Measurements from ENCODE around the gene WFDC6. TPM values are rescaled to one million over a fixed set of nuclear protein-coding genes. Genes with fewer than 3 reads are reported as not detected.

WFDC6 gene
- total and polyA plus RNA-seq, 2 donors (not counting 1 experiment from before 2014, with no cell fraction given), result not detected

- H4K20me1 ChIP-seq (ENCODE audit: control insufficient read depth, insufficient read depth, low read length, poor library complexity, severe bottlenecking), result no peaks in the 10 kb centered on the region
- intact Hi-C loops (cut with micrococcal nuclease), result no loop called here
- H3K36me3 ChIP-seq (replicated peaks in 1 of 2; ENCODE audit: control extremely low read depth in 1 of 2, control insufficient read depth in 1 of 2, extremely low read depth in 1 of 2, insufficient read depth in 2 of 2, low read length in 1 of 2), result no peaks in the 10 kb centered on the region
- H3K9me3 Mint-ChIP-seq (ENCODE audit: insufficient read depth), result no peaks in the 10 kb centered on the region
- no peak overlapping the region for H3K4me2 ChIP-seq (replicated peaks; ENCODE audit: low read depth, low read length, poor library complexity, severe bottlenecking)
- ATAC-seq (ENCODE audit: low read depth), result no peak
- no peak overlapping the region for H3K4me3 ChIP-seq (ENCODE audit: control extremely low read depth in 1 of 5, extremely low read depth in 1 of 5, insufficient read depth in 1 of 5, low read depth in 2 of 5, low read length in 4 of 5)
- no peak overlapping the region for H3K4me3 Mint-ChIP-seq
- 67% methylated on average over 1 of the region's 1 CpG for WGBS (ENCODE audit: insufficient coverage)
- CTCF ChIA-PET, result no interaction called here
- H3K4me1 Mint-ChIP-seq, result no peaks in the 10 kb centered on the region
- H3K79me2 ChIP-seq (ENCODE audit: control insufficient read depth, insufficient read depth, low read length), result no peaks in the 10 kb centered on the region
- POLR2A ChIA-PET, result no interaction called here
- no peak overlapping the region for H3K9ac ChIP-seq (ENCODE audit: low read length)
- H3K4me1 ChIP-seq (ENCODE audit: control insufficient read depth in 2 of 2, insufficient read depth in 2 of 2, low read length in 2 of 2), result no peaks in the 10 kb centered on the region
- H3K27me3 Mint-ChIP-seq, result peaks cover 38% of the 10 kb centered on the region
- no peak for DNase-seq
- no peak overlapping the region for H3K27ac Mint-ChIP-seq
- H3K27me3 ChIP-seq (replicated peaks in 1 of 4; ENCODE audit: control extremely low read depth in 1 of 4, control insufficient read depth in 3 of 4, insufficient read depth in 4 of 4, low read length in 3 of 4), result peaks cover 0 to 9% (median 2%) of the 10 kb centered on the region in 4 experiments
- no peak overlapping the region for H2AFZ ChIP-seq (ENCODE audit: insufficient read depth, low read depth, low read length, poor library complexity, severe bottlenecking)
- TF ChIP-seq, protein P1, sequence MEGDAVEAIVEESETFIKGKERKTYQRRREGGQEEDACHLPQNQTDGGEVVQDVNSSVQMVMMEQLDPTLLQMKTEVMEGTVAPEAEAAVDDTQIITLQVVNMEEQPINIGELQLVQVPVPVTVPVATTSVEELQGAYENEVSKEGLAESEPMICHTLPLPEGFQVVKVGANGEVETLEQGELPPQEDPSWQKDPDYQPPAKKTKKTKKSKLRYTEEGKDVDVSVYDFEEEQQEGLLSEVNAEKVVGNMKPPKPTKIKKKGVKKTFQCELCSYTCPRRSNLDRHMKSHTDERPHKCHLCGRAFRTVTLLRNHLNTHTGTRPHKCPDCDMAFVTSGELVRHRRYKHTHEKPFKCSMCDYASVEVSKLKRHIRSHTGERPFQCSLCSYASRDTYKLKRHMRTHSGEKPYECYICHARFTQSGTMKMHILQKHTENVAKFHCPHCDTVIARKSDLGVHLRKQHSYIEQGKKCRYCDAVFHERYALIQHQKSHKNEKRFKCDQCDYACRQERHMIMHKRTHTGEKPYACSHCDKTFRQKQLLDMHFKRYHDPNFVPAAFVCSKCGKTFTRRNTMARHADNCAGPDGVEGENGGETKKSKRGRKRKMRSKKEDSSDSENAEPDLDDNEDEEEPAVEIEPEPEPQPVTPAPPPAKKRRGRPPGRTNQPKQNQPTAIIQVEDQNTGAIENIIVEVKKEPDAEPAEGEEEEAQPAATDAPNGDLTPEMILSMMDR (IDR thresholded peaks at IDR 0.05), result no peak
- TF ChIP-seq EZH2 (IDR thresholded peaks at IDR 0.05; ENCODE audit: borderline replicate concordance, insufficient read depth, low read depth, low read length, poor library complexity, severe bottlenecking), result no peak
- H3K9me3 ChIP-seq (ENCODE audit: control extremely low read depth in 1 of 3, control insufficient read depth in 2 of 3, insufficient read depth in 1 of 3, low read length in 2 of 3), result no peaks in the 10 kb centered on the region
- H3K27ac ChIP-seq (ENCODE audit: low read length in 2 of 2), result no peak overlapping the region
Measured at GRCh38 chr20:45495501-45495941, 43.8 kb downstream of the WFDC6 start.

DNA sequence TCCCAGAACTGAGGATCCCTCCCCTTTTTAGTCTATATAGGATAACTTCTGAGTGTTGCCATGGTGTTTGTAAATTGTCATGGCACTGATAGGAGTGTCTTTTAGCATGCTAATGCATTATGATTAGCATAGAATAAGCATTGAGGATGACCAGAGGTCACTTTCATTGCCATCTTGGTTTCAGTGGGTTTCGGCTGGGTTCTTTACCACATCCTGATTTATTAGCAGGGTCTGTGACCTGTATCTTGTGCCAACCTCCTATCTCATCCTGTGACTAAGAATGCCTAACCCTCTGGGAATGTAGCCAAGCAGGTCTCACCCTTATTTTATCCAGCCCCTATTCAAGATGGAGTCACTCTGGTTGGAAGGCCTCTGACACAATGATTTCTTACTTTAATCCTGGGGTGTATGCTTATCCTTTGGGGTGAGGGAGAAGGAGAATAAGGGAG is 50.2 kb downstream of the WFDC6 start:
- ChIA-PET POLR2A (no interaction called here), CTCF (interaction anchor here (0.6 kb wide), 1 partner anchor 293 kb away, joined by 3 read pairs; no protein-coding TSS in a partner anchor)
- DNase-seq, result no peak
- Histone ChIP-seq H3K4me1 (ENCODE audit: control insufficient read depth in 2 of 2, insufficient read depth in 2 of 2, low read length in 2 of 2) (no peaks in the 10 kb centered on the region), H3K79me2 (ENCODE audit: control insufficient read depth, insufficient read depth, low read length) (no peaks in the 10 kb centered on the region), H4K20me1 (ENCODE audit: control insufficient read depth, insufficient read depth, low read length, poor library complexity, severe bottlenecking) (no peaks in the 10 kb centered on the region), H3K4me3 (ENCODE audit: control extremely low read depth in 1 of 5, extremely low read depth in 1 of 5, insufficient read depth in 1 of 5, low read depth in 2 of 5, low read length in 4 of 5) (no peak overlapping the region), H3K27me3 (replicated peaks in 1 of 4; ENCODE audit: control extremely low read depth in 1 of 4, control insufficient read depth in 3 of 4, insufficient read depth in 4 of 4, low read length in 3 of 4) (peaks cover 0 to 17% (median 4%) of the 10 kb centered on the region in 4 experiments), H3K36me3 (replicated peaks in 1 of 2; ENCODE audit: control extremely low read depth in 1 of 2, control insufficient read depth in 1 of 2, extremely low read depth in 1 of 2, insufficient read depth in 2 of 2, low read length in 1 of 2) (no peaks in the 10 kb centered on the region), H3K9me3 (ENCODE audit: control extremely low read depth in 1 of 3, control insufficient read depth in 2 of 3, insufficient read depth in 1 of 3, low read length in 2 of 3) (no peaks in the 10 kb centered on the region), H3K27ac (ENCODE audit: low read length in 2 of 2) (no peak overlapping the region), H2AFZ (ENCODE audit: insufficient read depth, low read depth, low read length, poor library complexity, severe bottlenecking) (no peak overlapping the region), H3K4me2 (replicated peaks; ENCODE audit: low read depth, low read length, poor library complexity, severe bottlenecking) (no peak overlapping the region), H3K9ac (ENCODE audit: low read length) (no peak overlapping the region)
- Mint-ChIP-seq H3K9me3 (ENCODE audit: insufficient read depth) (no peaks in the 10 kb centered on the region), H3K27me3 (peaks cover 48% of the 10 kb centered on the region), H3K27ac (no peak overlapping the region), H3K4me1 (no peaks in the 10 kb centered on the region), H3K4me3 (no peak overlapping the region)
- ATAC-seq (ENCODE audit: low read depth), result no peak
- no CpG with 5 or more reads among the region's 1 CpG for WGBS (ENCODE audit: insufficient coverage)
- intact Hi-C loops (cut with micrococcal nuclease), result no loop called here
- TF ChIP-seq, protein P1 (IDR thresholded peaks at IDR 0.05), result no peak
- TF ChIP-seq EZH2 (IDR thresholded peaks at IDR 0.05; ENCODE audit: borderline replicate concordance, insufficient read depth, low read depth, low read length, poor library complexity, severe bottlenecking), result no peak

Measured in B cell (primary cell).